NCI-H2107 treated with DMSO at 0.1 percent for 48 hours (cell line): Measurements from ENCODE around the gene POMGNT2.
"Not testable (repeated sequence)": the region's sequence is repeated elsewhere in the genome, so short reads cannot be mapped to it uniquely, and the experiment has no call there.

Experiments used
- DNase-seq: peaks from one replicate; lab custom pipeline; 2025; ENCODE audit not compliant: unreplicated experiment; lab: John Stamatoyannopoulos, UW

POMGNT2 gene

GRCh38 chr3:43048470-43048869 is 57.4 kb downstream of the POMGNT2 start:
- DNase-seq = no peak

- no peak for DNase-seq
Measured at GRCh38 chr3:43046583-43046982, 59.3 kb downstream of the POMGNT2 start.

- not testable (repeated sequence) for DNase-seq
Measured at GRCh38 chr3:43045079-43045478, 60.8 kb downstream of the POMGNT2 start.

- DNase-seq = no peak
Measured at GRCh38 chr3:43043793-43044192, 62.1 kb downstream of the POMGNT2 start.

GRCh38 chr3:43043071-43043766 is 62.7 kb downstream of the POMGNT2 start:
- DNase-seq = no peak

GRCh38 chr3:43041517-43041916 is 64.4 kb downstream of the POMGNT2 start:
- DNase-seq = no peak

- no peak for DNase-seq
Measured at GRCh38 chr3:43038010-43038409, 67.9 kb downstream of the POMGNT2 start.

- DNase-seq = no peak
Measured at GRCh38 chr3:43036621-43037423, 69.1 kb downstream of the POMGNT2 start.

- no peak for DNase-seq
Measured at GRCh38 chr3:43035801-43036365, 70.0 kb downstream of the POMGNT2 start.

GRCh38 chr3:43034911-43035310 is 71.0 kb downstream of the POMGNT2 start:
- DNase-seq = no peak

- DNase-seq = no peak
Measured at GRCh38 chr3:43034200-43034599, 71.7 kb downstream of the POMGNT2 start.

GRCh38 chr3:43032646-43033628 is 72.9 kb downstream of the POMGNT2 start:
- DNase-seq = no peak

GRCh38 chr3:43031889-43032545 is 73.9 kb downstream of the POMGNT2 start:
- DNase-seq = no peak

GRCh38 chr3:43031485-43031884 is 74.4 kb downstream of the POMGNT2 start:
- no peak for DNase-seq

- DNase-seq = no peak
Measured at GRCh38 chr3:43030162-43030935, 75.5 kb downstream of the POMGNT2 start.
